SK-N-SH (cell line): ENCODE results near the gene C16orf95.

ENCODE experiments used
- CTCF ChIP-seq: fragments of 200-600 bp; sonication (generic); IDR thresholded peaks from 2 replicates; pipeline ENCODE4 v1.6.1; 2017; ENCODE audit warnings: antibody characterized with exemption, mild to moderate bottlenecking, moderate library complexity
- ELF1 ChIP-seq: IDR thresholded peaks from 2 replicates; pipeline ENCODE4 v1.4.0; 2012
- EP300 ChIP-seq, 2 experiments: IDR thresholded peaks; 2 replicates each; pipeline versions ENCODE4 v1.4.0 to v1.6.1; 2012; ENCODE audit warnings: borderline replicate concordance in 1 of 2, low read depth in 1 of 2, low read length in 1 of 2
- EZH2phosphoT487 ChIP-seq: fragments of 200-600 bp; sonication (generic); IDR thresholded peaks from 2 replicates; pipeline ENCODE4 v1.6.1; 2017; ENCODE audit warnings: low read depth, mixed run types, mild to moderate bottlenecking, antibody characterized with exemption, moderate library complexity, borderline replicate concordance
- FOXM1 ChIP-seq: IDR thresholded peaks from 2 replicates; pipeline ENCODE4 v1.4.0; 2012; ENCODE audit warnings: low read depth, mild to moderate bottlenecking
- GABPA ChIP-seq: IDR thresholded peaks from 2 replicates; pipeline ENCODE4 v1.4.0; 2012; ENCODE audit warnings: low read depth, mild to moderate bottlenecking
- JUND ChIP-seq: IDR thresholded peaks from 2 replicates; pipeline ENCODE4 v1.4.0; 2012
- SMC3 ChIP-seq: IDR thresholded peaks from 2 replicates; pipeline ENCODE4 v1.6.1; 2012; ENCODE audit warnings: low read depth, low read length, improper control_type of control experiment
- TCF12 ChIP-seq: IDR thresholded peaks from 2 replicates; pipeline ENCODE4 v1.4.0; 2012
- TEAD4 ChIP-seq: IDR thresholded peaks from 2 replicates; pipeline ENCODE4 v1.4.0; 2012; ENCODE audit warnings: mild to moderate bottlenecking, borderline replicate concordance; ENCODE audit not compliant: insufficient read depth
- YY1 ChIP-seq: IDR thresholded peaks from 2 replicates; pipeline ENCODE4 v1.4.0; 2012; ENCODE audit warnings: low read depth, mild to moderate bottlenecking
- TF ChIP-seq, protein P1 (sequence below): IDR thresholded peaks from 2 replicates; pipeline ENCODE4 v1.6.1; 2012; ENCODE audit warnings: mild to moderate bottlenecking, low read depth, low read length, moderate library complexity
- TF ChIP-seq, protein P2 (sequence below): IDR thresholded peaks from 2 replicates; pipeline ENCODE4 v1.4.0; 2012; ENCODE audit warnings: low read depth, borderline replicate concordance

- TF ChIP-seq YY1 (no peak), TEAD4 (no peak), CTCF (no peak), JUND (no peak), SMC3 (no peak), EP300 (IDR thresholded peaks at IDR 0.05; ENCODE audit: borderline replicate concordance in 1 of 2, low read depth in 1 of 2, low read length in 1 of 2) (no peak), TCF12 (no peak), GABPA (no peak), ELF1 (no peak), EZH2phosphoT487 (no peak), FOXM1 (no peak)
- TF ChIP-seq, protein P1, sequence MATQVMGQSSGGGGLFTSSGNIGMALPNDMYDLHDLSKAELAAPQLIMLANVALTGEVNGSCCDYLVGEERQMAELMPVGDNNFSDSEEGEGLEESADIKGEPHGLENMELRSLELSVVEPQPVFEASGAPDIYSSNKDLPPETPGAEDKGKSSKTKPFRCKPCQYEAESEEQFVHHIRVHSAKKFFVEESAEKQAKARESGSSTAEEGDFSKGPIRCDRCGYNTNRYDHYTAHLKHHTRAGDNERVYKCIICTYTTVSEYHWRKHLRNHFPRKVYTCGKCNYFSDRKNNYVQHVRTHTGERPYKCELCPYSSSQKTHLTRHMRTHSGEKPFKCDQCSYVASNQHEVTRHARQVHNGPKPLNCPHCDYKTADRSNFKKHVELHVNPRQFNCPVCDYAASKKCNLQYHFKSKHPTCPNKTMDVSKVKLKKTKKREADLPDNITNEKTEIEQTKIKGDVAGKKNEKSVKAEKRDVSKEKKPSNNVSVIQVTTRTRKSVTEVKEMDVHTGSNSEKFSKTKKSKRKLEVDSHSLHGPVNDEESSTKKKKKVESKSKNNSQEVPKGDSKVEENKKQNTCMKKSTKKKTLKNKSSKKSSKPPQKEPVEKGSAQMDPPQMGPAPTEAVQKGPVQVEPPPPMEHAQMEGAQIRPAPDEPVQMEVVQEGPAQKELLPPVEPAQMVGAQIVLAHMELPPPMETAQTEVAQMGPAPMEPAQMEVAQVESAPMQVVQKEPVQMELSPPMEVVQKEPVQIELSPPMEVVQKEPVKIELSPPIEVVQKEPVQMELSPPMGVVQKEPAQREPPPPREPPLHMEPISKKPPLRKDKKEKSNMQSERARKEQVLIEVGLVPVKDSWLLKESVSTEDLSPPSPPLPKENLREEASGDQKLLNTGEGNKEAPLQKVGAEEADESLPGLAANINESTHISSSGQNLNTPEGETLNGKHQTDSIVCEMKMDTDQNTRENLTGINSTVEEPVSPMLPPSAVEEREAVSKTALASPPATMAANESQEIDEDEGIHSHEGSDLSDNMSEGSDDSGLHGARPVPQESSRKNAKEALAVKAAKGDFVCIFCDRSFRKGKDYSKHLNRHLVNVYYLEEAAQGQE, result no peak
- TF ChIP-seq, protein P2, sequence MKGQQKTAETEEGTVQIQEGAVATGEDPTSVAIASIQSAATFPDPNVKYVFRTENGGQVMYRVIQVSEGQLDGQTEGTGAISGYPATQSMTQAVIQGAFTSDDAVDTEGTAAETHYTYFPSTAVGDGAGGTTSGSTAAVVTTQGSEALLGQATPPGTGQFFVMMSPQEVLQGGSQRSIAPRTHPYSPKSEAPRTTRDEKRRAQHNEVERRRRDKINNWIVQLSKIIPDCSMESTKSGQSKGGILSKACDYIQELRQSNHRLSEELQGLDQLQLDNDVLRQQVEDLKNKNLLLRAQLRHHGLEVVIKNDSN, result no peak
Measured at GRCh38 chr16:87264634-87265033, 52.6 kb downstream of the C16orf95 start.
